NCI-H2081 (cell line): ENCODE data around the gene VWA3B.
"Not testable (repeated sequence)": the region's sequence is repeated elsewhere in the genome, so short reads cannot be mapped to it uniquely, and the experiment has no call there.

Experiments
- DNase-seq, 2 experiments: peaks; one replicate each; lab custom pipeline; 2025; lab: John Stamatoyannopoulos, UW

The VWA3B gene

DNA sequence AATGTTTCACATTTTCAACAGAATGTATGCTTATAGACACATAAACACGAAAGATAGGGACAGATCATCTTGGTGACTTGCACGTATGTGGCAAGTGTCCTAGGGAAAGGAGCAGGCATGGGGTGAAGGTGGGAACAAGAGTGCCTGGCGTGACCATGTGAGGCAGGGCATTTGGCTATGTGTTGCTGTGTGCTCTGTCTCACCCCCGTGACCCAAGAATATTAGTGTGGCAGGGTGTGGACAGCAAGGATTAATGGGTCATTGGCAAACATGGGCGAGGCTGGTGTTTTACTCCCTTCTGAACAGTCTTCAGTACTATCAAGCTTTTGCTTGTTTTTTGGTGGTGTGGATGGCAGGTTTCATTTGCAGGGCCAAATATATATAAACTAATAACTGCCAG is 1.3 kb upstream of the VWA3B start:
- no peak for DNase-seq

DNA sequence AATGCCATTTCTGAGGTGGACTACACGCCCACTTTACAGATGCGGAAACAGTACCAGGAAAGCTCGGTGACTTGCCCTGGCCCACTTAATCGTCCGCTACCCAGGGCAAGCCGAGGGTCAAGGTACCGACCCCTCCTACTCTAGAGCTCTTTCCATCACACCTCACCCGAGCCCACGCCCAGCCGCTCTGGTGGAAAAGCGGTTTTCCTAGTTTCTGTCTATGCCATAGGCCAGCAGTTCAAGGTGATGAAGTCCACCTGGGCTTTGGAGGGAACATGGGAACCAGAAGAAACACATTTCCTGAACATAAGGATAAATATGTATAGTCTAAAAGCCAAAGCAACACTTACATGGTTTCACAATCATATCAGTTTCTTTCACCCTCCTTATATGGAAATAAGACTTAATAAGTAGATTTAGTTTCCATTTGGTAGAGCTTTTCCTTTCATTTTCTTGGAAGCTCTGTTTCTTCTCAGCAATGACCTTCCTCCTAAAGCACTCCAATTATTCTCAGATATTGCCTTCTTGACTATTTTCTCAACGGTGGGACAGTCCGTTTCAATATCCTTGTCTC is 567 bp downstream of the VWA3B start:
- no peak for DNase-seq

- DNase-seq = no peak
These were observed 1.3 kb downstream of the VWA3B start for GRCh38 chr2:98088261-98088660.

- no peak for DNase-seq
These were observed 3.0 kb downstream of the VWA3B start for GRCh38 chr2:98089941-98090340.

DNA sequence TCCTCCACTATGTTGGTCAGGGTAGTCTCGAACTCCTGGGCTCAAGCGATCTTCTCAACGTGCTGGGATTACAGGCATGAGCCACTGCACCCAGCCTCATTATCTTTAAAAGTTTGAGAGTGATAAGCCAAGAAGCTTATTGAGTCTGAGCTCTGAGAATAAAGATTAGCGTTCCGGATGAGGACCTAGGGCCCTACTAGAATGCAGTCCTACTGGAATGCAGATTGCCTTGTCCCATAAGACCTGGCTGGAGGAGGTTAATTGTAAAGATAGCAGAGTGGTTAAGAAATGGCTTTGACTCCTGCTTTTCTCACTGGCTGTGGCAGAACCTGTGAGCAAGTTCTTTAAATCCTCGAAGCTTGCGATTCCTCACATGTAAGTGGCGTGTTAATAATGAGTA is 4.0 kb downstream of the VWA3B start:
- DNase-seq = no peak

DNA sequence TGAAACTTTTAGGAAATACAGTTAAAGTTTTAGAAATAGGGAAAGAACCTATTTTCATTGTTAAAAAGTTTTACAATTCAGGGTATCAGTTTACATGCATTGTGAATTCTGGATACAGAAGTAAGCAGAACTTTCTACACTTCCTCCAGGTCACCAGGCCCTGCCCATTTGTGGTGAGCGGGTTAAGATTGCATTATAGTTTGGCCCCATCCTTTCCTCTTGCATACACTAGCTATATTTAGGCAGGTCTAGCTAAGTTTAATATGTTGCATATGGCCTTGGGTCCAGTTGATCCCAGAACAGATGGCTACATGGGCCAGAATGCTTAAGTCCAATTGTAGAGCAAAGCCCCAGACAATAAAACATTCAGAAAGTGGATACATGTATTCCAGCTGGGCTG is 4.8 kb downstream of the VWA3B start:
- no peak for DNase-seq

DNA sequence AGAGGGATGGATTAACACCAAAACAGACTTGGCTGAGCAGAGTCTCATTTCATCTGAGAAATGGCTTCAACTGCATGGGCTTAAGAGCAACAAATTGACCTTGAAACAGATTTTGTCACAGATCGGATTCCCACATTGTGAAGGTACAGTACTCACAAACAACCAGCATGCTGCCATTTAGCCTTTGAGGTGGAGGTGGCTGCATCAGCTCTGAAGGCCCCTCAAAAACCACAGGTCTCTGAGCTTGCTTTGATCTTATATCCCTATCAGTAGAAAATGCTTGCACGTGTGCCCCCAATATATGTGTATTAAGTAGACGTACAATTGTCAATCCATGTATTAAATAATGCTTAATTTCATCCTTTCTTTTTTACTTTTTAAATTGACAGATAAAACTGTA is 6.2 kb downstream of the VWA3B start:
- no peak for DNase-seq

DNA sequence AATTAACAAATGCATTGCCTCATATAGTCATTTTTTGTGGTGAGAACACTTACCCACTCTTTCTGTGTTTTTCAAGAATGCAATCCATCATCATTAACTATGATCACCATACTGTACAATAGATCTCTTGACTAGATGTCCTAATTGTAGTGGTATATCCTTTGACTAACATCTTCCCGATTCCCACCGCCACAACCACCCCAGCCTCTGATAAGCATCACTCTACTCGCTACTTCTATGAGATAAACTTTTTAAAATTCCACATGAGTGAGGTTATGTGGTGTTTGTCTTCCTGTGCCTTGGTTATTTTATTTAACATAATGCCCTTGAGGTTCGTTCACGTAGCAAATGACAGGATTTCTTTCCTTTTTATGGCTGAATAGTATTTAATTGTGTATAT is 6.6 kb downstream of the VWA3B start:
- no peak for DNase-seq

GRCh38 chr2:98099939-98100743 is 13.2 kb downstream of the VWA3B start:
- no peak for DNase-seq

DNA sequence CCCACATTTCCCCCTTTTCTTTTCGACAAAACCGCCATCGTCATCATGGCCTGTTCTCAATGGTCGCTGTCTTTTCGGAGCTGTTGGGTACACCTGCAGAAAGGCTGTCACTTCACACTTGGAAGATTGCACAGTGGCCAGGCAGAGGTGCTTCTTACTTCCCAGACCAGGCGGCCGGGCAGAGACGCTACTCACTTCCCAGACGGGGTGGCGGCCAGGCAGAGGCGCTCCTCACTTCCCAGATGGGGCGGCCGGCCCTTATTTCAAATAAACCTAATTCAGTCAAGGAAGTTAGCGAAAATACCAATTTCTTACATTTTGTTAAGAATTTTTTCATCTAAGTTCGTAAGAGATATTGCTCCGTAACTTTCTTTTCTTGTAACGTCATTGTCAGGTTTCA is 15.3 kb downstream of the VWA3B start:
- DNase-seq = not testable (repeated sequence)

GRCh38 chr2:98102878-98103277 is 15.9 kb downstream of the VWA3B start:
- no peak for DNase-seq

DNA sequence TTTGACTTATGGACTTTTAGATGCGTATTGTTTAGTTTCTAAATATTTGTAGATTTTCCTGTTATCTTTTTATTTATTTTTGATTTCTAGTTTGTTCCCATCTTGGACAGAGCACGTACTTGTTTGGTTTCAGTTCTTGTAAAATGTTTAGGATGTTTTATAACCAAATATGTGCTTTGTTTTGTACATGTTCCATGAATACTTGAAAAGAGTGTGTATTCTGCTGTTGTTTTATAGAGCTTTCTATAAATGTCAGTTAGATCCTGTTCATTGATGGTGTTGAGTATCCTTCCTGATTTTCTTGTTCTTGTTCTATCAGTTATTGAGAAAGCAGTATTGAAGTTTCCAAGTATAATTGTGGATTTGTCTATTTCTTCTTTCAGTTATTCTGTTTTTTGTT is 21.1 kb downstream of the VWA3B start:
- no peak for DNase-seq

- no peak for DNase-seq
These were observed 23.8 kb downstream of the VWA3B start for GRCh38 chr2:98110741-98111140.

DNA sequence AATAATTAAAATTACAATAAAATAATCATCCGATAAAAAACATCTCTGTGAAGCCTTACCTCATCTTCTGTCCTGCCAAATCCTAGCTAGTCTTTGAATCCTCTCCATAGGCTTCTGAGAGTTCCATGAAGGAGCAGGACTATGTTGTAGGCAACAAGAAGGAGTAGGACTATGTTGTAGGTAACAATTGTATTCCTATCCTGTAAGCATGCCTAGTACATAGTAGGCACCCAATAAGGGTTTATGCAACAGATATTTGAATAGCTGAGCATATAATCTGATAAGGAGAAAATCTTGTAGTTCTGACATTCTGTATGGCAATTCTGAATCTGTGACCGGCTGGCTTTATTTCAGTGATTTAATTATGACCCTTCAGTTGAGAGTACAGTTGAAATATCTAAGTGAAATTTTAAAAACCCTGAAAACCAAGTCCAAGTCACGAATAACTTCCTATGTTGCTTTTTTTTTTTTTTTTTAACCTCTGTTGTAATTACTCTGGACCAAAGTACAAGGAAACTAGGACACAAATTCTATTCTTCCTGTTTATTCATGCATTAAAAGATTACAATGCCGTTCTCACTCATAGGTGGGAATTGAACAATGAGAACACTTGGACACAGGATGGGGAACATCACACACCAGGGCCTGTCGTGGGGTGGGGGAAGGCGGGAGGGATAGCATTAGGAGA is 27.8 kb downstream of the VWA3B start:
- DNase-seq = no peak

DNA sequence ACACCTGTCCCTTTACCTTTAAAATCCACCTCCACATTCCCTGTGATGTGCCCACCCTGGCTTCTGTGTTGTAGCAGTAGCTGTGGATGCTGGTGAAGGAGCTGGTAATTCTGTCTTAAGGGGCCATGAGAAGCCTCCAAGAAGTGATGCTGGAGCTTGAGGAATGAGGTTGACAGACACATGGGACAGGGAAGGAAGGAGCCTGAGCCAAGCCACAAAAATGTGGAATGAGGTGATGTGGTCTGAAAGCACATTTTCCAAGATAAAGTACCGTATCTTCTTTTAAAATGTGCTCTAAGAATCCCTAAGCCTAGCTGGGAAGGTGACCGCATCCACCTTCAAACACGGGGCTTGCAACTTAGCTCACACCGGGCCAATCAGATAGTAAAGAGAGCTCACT is 31.2 kb downstream of the VWA3B start:
- DNase-seq = no peak

- DNase-seq = no peak
These were observed 31.9 kb downstream of the VWA3B start for GRCh38 chr2:98118852-98119251.

DNA sequence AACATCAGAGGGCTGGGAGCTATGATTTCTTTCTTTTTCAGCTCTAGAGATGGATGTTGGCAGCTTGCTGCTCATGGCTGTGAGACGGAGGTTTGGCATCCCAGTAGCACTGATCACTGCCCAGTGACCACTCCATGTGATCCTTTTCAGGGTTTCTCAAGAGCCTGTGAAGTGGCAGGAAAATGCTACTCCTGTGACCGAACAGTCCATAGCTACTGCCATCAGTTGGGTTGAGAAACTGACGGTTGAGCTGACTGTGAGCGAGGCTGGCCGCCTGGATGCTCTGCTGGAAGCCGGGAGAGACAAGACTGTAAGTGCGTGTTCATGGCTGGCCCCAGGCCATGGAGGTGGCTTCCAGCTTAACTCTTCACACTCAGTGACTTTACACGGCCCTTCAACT is 34.2 kb downstream of the VWA3B start:
- DNase-seq = no peak

- DNase-seq = no peak
These were observed 35.6 kb downstream of the VWA3B start for GRCh38 chr2:98122524-98122923.

DNA sequence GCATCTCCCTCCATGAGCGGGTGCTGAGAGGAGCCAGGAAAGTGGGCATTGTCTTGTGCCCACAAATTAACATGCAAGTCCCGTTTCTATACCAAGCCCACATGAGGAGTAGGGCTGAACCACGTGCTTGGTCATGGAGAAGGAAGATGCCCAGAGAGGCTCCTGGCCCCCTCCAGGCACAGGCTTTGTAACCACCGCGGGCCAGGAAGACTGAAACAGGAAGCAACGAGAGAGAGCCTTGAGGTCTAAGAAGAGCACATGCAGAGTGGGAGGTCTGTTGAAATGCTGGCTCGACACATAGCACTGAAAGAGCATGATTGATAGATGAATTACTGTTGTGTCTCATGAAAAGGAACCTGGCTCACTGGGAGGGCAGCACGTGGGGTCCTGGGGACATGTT is 36.3 kb downstream of the VWA3B start:
- DNase-seq = no peak

DNA sequence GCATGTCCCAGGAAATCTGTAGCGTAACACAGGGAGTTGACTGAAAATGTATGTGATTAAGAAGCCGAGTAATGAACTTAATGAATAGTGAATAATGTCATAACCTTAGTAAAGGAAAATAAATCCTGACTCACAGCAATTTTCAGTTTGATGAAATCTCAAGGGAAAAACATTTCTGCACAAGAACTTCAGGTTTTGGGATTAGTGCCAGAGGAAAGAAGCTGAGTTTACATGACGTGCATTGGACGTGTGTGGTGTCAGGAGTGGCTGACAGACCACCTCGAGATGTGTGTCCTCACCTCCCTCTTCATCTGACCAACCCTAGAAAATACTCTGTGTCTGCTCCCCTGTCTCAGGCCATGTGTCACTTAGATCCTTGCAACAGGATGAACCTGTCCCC is 39.1 kb downstream of the VWA3B start:
- no peak for DNase-seq

GRCh38 chr2:98127229-98127989 is 40.4 kb downstream of the VWA3B start:
- no peak for DNase-seq

DNA sequence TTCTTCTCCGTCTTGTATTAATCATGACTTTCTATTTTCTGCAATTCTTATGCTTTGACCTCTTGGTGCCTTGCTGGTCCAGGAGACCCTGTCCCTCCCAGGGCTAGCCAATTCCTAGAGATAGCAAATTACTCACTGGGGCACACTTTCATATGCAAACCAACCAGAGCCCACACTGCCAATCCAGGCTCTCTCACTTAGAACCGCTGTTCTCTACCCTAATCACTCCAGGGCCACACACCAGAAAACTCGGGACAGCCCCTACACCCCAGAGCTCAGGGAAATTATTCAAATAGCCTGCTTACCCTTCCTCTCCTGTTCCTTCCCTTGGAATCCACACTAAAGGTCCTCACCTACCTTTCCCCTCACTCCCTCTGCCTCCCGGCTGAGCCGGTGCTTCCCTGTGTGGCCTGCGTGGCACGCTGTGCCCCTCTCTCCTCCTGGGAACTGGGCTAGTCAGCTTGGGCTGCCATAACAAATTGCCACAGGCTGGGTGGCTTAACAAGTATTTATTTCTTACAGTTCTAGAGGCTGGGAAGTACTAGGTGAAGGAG is 41.7 kb downstream of the VWA3B start:
- DNase-seq = no peak
